ENCODE measurements around the gene KCTD11. TPM values are rescaled to one million over a fixed set of nuclear protein-coding genes. Genes with fewer than 3 reads are reported as not detected.
A peak's percentile ranks its signal among the peaks of the same experiment; 100 is the strongest.

KCTD11 gene
- total RNA-seq, 1 experiment from 2014 or later, result 3.8 TPM

DNA sequence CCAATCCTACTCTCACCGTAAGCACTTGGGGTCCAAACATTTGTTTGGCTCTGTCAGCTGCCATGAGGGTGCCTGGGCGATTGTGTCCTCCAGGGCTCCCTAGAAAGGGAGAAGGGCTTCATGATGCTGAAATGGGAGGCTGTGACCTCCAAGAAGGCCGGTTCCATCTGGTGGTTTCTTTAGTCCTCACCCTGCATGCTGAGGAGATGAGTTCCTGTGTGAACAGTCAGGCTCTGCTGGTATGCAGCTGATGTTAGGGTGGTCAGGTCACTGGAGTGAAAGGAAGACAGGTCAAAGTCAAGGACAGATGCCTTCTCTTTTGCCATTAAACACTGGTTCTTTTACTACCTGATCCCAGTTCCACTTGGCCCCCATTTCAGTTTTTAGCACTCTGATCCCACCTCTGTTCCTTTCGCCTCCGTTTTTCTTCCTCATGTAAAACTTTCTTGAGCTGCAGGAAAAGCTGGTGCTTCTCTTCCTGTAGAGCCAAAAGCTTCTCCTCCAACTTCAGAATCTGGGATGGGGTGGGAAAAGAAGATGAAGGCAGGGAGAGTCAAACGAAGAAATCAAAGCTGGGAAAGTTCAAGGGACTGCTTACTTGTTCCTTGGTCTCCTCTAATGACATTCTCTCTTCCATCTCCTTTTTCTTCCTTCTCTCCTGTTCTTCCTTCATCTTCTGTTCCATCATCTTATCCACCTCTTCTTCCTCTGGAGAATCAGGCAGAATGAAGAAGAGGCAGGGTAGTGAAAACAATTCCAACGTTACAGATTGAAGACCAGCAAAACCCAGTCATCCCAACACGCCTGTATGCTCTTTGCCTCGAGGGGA is 37.9 kb upstream of the KCTD11 start:
- Histone ChIP-seq H3K27me3 (replicated peaks; ENCODE audit: insufficient read depth, low read depth, low read length, poor library complexity) (no peaks in the 10 kb centered on the region), H3K9me3 (ENCODE audit: low read depth, low read length, poor library complexity, severe bottlenecking) (no peaks in the 10 kb centered on the region), H3K4me1 (ENCODE audit: insufficient read depth, low read length, poor library complexity, severe bottlenecking) (peaks cover 25% of the 10 kb centered on the region), H3K27ac (ENCODE audit: low read depth, low read length, poor library complexity, severe bottlenecking) (peak overlapping the region; percentile 86), H3K4me3 (ENCODE audit: low read depth, low read length, poor library complexity, severe bottlenecking) (peak overlapping the region; percentile 83), H3K36me3 (ENCODE audit: insufficient read depth, low read length, poor library complexity, severe bottlenecking) (peaks cover 73% of the 10 kb centered on the region)
- intact Hi-C loops (cut with micrococcal nuclease; ENCODE audit: unreplicated experiment), result no loop called here
- no peak for DNase-seq (ENCODE audit: low spot score)
- ChIA-PET CTCF (no interaction called here), POLR2A (ENCODE audit: low non-redundant PET) (no interaction called here)
- TSS peak; percentile 75 for BruUV-seq (replicated peaks)
- no peak for TF ChIP-seq EZH2 (IDR thresholded peaks at IDR 0.05; ENCODE audit: borderline replicate concordance, low read depth, low read length, poor library complexity, severe bottlenecking)
- TF ChIP-seq, protein P1, sequence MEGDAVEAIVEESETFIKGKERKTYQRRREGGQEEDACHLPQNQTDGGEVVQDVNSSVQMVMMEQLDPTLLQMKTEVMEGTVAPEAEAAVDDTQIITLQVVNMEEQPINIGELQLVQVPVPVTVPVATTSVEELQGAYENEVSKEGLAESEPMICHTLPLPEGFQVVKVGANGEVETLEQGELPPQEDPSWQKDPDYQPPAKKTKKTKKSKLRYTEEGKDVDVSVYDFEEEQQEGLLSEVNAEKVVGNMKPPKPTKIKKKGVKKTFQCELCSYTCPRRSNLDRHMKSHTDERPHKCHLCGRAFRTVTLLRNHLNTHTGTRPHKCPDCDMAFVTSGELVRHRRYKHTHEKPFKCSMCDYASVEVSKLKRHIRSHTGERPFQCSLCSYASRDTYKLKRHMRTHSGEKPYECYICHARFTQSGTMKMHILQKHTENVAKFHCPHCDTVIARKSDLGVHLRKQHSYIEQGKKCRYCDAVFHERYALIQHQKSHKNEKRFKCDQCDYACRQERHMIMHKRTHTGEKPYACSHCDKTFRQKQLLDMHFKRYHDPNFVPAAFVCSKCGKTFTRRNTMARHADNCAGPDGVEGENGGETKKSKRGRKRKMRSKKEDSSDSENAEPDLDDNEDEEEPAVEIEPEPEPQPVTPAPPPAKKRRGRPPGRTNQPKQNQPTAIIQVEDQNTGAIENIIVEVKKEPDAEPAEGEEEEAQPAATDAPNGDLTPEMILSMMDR (conservative IDR thresholded peaks at IDR 0.05; ENCODE audit: low read depth, low read length), result no peak

DNA sequence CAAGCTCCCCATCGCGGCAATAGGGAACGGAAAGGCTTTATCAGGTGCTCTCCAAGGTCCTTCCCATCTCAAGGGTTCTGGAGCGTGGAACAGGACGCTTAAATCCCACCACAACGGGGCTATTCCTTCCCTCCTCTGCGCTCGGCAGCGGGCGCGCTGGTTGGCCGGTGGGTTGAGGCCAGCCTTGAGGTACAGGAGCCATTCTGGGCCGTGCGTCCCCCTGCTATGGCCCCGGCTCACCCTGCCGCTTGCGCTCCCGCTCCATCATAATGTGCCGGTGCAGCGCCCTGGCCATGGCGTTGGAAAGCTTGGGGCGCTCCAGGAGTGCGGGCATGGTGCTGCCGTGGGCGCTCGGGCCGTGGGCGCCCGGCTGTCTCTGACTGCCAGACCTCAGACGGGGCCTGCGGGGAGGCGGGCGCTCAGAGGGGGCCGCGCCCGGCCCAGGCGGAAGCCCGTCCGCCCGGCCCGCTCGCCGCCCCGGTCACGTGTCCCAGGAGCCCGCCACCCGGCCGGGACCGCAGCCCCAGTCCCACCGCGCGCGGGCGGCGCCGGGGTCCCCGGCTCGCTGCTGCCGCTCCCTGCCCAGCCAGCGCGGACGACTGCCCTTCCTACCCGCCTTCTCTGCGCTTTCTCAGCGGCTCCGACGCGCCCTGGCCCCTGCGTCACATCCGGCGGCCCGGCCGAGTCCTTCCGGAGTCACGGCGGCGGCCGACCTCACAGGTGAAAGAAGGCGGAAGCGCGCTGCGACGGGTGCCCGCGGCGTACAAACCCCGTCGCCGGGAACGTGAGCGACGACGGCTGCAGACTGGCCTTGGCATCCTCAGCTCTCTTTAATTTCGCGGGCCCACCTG is 37.0 kb upstream of the KCTD11 start, which contains the start of gene GPS2:
GPS2 (minus strand) TSS at position 642 of the 851 bp plus-strand sequence; CDS start at position 334, 308 bp downstream.
- DNase-seq (ENCODE audit: low spot score), result peak; percentile 94
- Histone ChIP-seq H3K4me3 (ENCODE audit: low read depth, low read length, poor library complexity, severe bottlenecking) (peak within 1 kb of the TSS; percentile 83), H3K4me1 (ENCODE audit: insufficient read depth, low read length, poor library complexity, severe bottlenecking) (peaks cover 17% of the 10 kb centered on the region), H3K27ac (ENCODE audit: low read depth, low read length, poor library complexity, severe bottlenecking) (peak within 1 kb of the TSS; percentile 86), H3K9me3 (ENCODE audit: low read depth, low read length, poor library complexity, severe bottlenecking) (no peaks in the 10 kb centered on the region), H3K27me3 (replicated peaks; ENCODE audit: insufficient read depth, low read depth, low read length, poor library complexity) (no peaks in the 10 kb centered on the region), H3K36me3 (ENCODE audit: insufficient read depth, low read length, poor library complexity, severe bottlenecking) (peaks cover 66% of the 10 kb centered on the region)
- ChIA-PET POLR2A (ENCODE audit: low non-redundant PET) (interaction anchor here (0.6 kb wide), 1 partner anchor 52 kb away, joined by 3 read pairs; no protein-coding TSS in a partner anchor), CTCF (no interaction called here)
- no peak for TF ChIP-seq EZH2 (IDR thresholded peaks at IDR 0.05; ENCODE audit: borderline replicate concordance, low read depth, low read length, poor library complexity, severe bottlenecking)
- TF ChIP-seq, protein P1 (conservative IDR thresholded peaks at IDR 0.05; ENCODE audit: low read depth, low read length), result no peak
- BruUV-seq (replicated peaks), result no TSS peak
- intact Hi-C loops (cut with micrococcal nuclease; ENCODE audit: unreplicated experiment), result no loop called here

DNA sequence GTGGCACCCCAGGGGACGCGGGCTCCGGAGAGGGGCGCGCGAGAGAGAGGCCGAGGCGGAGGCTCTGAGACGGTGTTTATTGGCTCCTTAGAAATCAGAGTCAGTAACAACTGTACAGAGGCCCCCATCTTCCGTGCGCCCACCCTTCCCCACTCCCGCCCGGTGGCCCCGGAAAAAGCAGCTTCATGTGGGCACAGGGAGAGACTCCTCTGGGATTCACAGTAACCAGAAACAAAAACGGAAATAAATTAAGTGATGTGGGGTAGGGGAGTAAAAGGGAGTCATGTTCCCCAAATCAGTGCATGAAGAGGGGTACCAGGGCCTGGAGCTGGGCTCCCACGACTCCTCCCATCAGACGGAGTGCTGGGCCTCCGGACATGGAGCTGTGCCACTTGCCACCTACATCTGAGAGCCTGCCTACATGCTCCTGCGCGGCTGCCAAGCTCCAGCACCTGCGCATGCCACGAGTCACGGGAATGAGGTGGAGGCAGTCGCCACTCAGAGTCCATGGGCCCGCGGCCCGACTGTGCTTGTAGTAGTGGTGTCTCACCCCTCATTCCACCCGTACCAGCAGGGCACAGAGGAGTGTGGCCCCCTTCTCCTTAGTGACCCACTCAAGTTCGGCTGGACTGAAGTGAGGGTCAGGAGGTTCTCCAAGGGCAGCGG is 36.3 kb upstream of the KCTD11 start:
- Histone ChIP-seq H3K9me3 (ENCODE audit: low read depth, low read length, poor library complexity, severe bottlenecking) (no peaks in the 10 kb centered on the region), H3K27ac (ENCODE audit: low read depth, low read length, poor library complexity, severe bottlenecking) (peak overlapping the region; percentile 86), H3K4me3 (ENCODE audit: low read depth, low read length, poor library complexity, severe bottlenecking) (peak overlapping the region; percentile 83), H3K36me3 (ENCODE audit: insufficient read depth, low read length, poor library complexity, severe bottlenecking) (peaks cover 60% of the 10 kb centered on the region), H3K4me1 (ENCODE audit: insufficient read depth, low read length, poor library complexity, severe bottlenecking) (peaks cover 9% of the 10 kb centered on the region), H3K27me3 (replicated peaks; ENCODE audit: insufficient read depth, low read depth, low read length, poor library complexity) (no peaks in the 10 kb centered on the region)
- no peak for DNase-seq (ENCODE audit: low spot score)
- CTCF ChIA-PET, result no interaction called here
- TF ChIP-seq EZH2 (IDR thresholded peaks at IDR 0.05; ENCODE audit: borderline replicate concordance, low read depth, low read length, poor library complexity, severe bottlenecking), result no peak
- TF ChIP-seq, protein P1 (conservative IDR thresholded peaks at IDR 0.05; ENCODE audit: low read depth, low read length), result no peak
- POLR2A ChIA-PET (ENCODE audit: low non-redundant PET), result interaction anchor here (0.6 kb wide), 2 partner anchors 11 to 53 kb away, joined by 3 to 12 read pairs; no protein-coding TSS in a partner anchor
- intact Hi-C loops (cut with micrococcal nuclease; ENCODE audit: unreplicated experiment), result no loop called here
- no TSS peak for BruUV-seq (replicated peaks)

Data from A673 (cell line).